DND-41 (cell line): ENCODE results near the gene PHOSPHO1.
"Not testable (repeated sequence)": the region's sequence is repeated elsewhere in the genome, so short reads cannot be mapped to it uniquely, and the experiment has no call there.

Experiments
- ATAC-seq: fragments of 200-7000 bp; cut with Tn5 transposase; 3 replicates; pipeline ENCODE4 v1.9.1; 2021; ENCODE audit warnings: low read depth; ENCODE audit not compliant: insufficient read depth
- DNase-seq: peaks from one replicate; pipeline ENCODE4 v3.0.0-alpha.2; 2020
- H2AFZ ChIP-seq: 2 replicates; pipeline ENCODE4 v1.6.0; 2012; ENCODE audit warnings: low read depth, low read length
- H3K27ac ChIP-seq: 2 replicates; pipeline ENCODE4 v1.5.1; 2012; ENCODE audit warnings: low read length, inconsistent platforms
- H3K27me3 ChIP-seq: fragments of 200-600 bp; sonication (generic); 2 replicates; pipeline ENCODE4 v1.6.0; 2012; ENCODE audit warnings: low read length, mild to moderate bottlenecking, inconsistent platforms; ENCODE audit not compliant: insufficient read depth, poor library complexity
- H3K36me3 ChIP-seq: 2 replicates; pipeline ENCODE4 v1.5.1; 2012; ENCODE audit warnings: low read length, inconsistent platforms; ENCODE audit not compliant: insufficient read depth
- H3K4me1 ChIP-seq: 2 replicates; pipeline ENCODE4 v1.5.1; 2012; ENCODE audit warnings: mild to moderate bottlenecking, low read length; ENCODE audit not compliant: insufficient read depth
- H3K4me2 ChIP-seq: 2 replicates; pipeline ENCODE4 v1.6.0; 2012; ENCODE audit warnings: mild to moderate bottlenecking, moderate library complexity, low read length, inconsistent platforms; ENCODE audit not compliant: insufficient read depth
- H3K4me3 ChIP-seq, 2 experiments: fragments of 200-600 bp in 1 of 2; shearing (Covaris generic) in 1 of 2; 2 replicates each; pipeline ENCODE4 v1.5.1; 2012 to 2016; ENCODE audit warnings: inconsistent platforms in 2 of 2, low read length in 2 of 2, mild to moderate bottlenecking in 2 of 2, low read depth in 1 of 2, moderate library complexity in 1 of 2
- H3K79me2 ChIP-seq: 2 replicates; pipeline ENCODE4 v1.6.0; 2012; ENCODE audit warnings: low read length, inconsistent platforms; ENCODE audit not compliant: insufficient read depth
- H3K9ac ChIP-seq: 2 replicates; pipeline ENCODE4 v1.6.0; 2012; ENCODE audit warnings: low read depth, mild to moderate bottlenecking, inconsistent platforms, low read length, moderate library complexity
- H3K9me3 ChIP-seq: 2 replicates; pipeline ENCODE4 v1.5.1; 2012; ENCODE audit warnings: low read length, moderate library complexity, mild to moderate bottlenecking, inconsistent platforms; ENCODE audit not compliant: insufficient read depth, severe bottlenecking
- H4K20me1 ChIP-seq: 2 replicates; pipeline ENCODE4 v1.6.0; 2012; ENCODE audit warnings: low read length; ENCODE audit not compliant: insufficient read depth
- CTCF ChIP-seq: IDR thresholded peaks from 2 replicates; pipeline ENCODE4 v1.5.1; 2012; ENCODE audit warnings: borderline replicate concordance, low read length, moderate library complexity, mild to moderate bottlenecking; ENCODE audit not compliant: poor library complexity, severe bottlenecking; ENCODE audit errors: extremely low read depth
- EZH2 ChIP-seq: IDR thresholded peaks from 3 replicates; pipeline ENCODE4 v1.6.1; 2012; ENCODE audit warnings: borderline replicate concordance, low read depth, mild to moderate bottlenecking, moderate library complexity, low read length, inconsistent platforms; ENCODE audit not compliant: severe bottlenecking

PHOSPHO1 gene

GRCh38 chr17:49230636-49231562 is at the start of gene PHOSPHO1:
Gene PHOSPHO1, minus strand, starts transcription at chr17:49230787. Its CDS starts 4,096 bp downstream, at chr17:49226691.
- H3K9ac ChIP-seq: peak within 1 kb of the TSS; percentile 36

GRCh38 chr17:49280061-49280460 is 49.5 kb upstream of the PHOSPHO1 start:
- H3K9ac ChIP-seq: no peak overlapping the region
- H4K20me1 ChIP-seq: no peaks in the 10 kb centered on the region
- TF ChIP-seq EZH2 (no peak), CTCF (no peak)
- DNase-seq (no peak), ATAC-seq (no peak)
- H3K36me3 ChIP-seq: no peaks in the 10 kb centered on the region
- no peaks in the 10 kb centered on the region for H3K79me2 ChIP-seq
- H3K27me3 ChIP-seq: no peaks in the 10 kb centered on the region
- H3K27ac ChIP-seq: no peak overlapping the region
- no peak overlapping the region for H3K4me2 ChIP-seq
- no peaks in the 10 kb centered on the region for H3K9me3 ChIP-seq
- no peak overlapping the region for H2AFZ ChIP-seq
- H3K4me1 ChIP-seq: no peaks in the 10 kb centered on the region
- no peak overlapping the region for H3K4me3 ChIP-seq

More at GRCh38 chr17:49230636-49231562, at the start of gene PHOSPHO1:
- Histone ChIP-seq H3K36me3 (no peaks in the 10 kb centered on the region), H3K4me3 (peak within 1 kb of the TSS in 1 of 2 experiments; percentile 50; a peak in 2 of 4 replicates), H3K4me2 (peak within 1 kb of the TSS; percentile 73), H2AFZ (peak within 1 kb of the TSS; percentile 38), H3K27me3 (peaks cover 18% of the 10 kb centered on the region), H3K27ac (no peak within 1 kb of the TSS), H4K20me1 (peaks cover 4% of the 10 kb centered on the region; the same call in 1 of the 2 replicates), H3K4me1 (peaks cover 14% of the 10 kb centered on the region), H3K79me2 (no peaks in the 10 kb centered on the region), H3K9me3 (no peaks in the 10 kb centered on the region)
- TF ChIP-seq CTCF (no peak), EZH2 (no peak)
- peak; percentile 92 for ATAC-seq
- peak; percentile 88 for DNase-seq

GRCh38 chr17:49279263-49280015 is 48.9 kb upstream of the PHOSPHO1 start:
- not testable (repeated sequence) for DNase-seq, H3K4me2 ChIP-seq

GRCh38 chr17:49278076-49278475 is 47.5 kb upstream of the PHOSPHO1 start:
- Histone ChIP-seq H3K79me2 (no peaks in the 10 kb centered on the region), H3K4me3 (no peak overlapping the region), H4K20me1 (no peaks in the 10 kb centered on the region), H3K27me3 (no peaks in the 10 kb centered on the region), H3K9me3 (no peaks in the 10 kb centered on the region), H3K27ac (no peak overlapping the region), H3K4me1 (no peaks in the 10 kb centered on the region), H3K9ac (no peak overlapping the region), H2AFZ (no peak overlapping the region), H3K36me3 (no peaks in the 10 kb centered on the region), H3K4me2 (no peak overlapping the region)
- ATAC-seq: no peak
- no peak for DNase-seq
- TF ChIP-seq CTCF: no peak
- no peak for TF ChIP-seq EZH2

More at GRCh38 chr17:49279263-49280015, 48.9 kb upstream of the PHOSPHO1 start:
- not testable (repeated sequence) for H3K9me3 ChIP-seq, H2AFZ ChIP-seq, H3K4me1 ChIP-seq, H4K20me1 ChIP-seq, H3K9ac ChIP-seq, H3K79me2 ChIP-seq, ATAC-seq, H3K36me3 ChIP-seq, H3K27me3 ChIP-seq, H3K27ac ChIP-seq, H3K4me3 ChIP-seq
